A549 (cell line): ENCODE results near the gene PTPN22. TPM values are rescaled to one million over a fixed set of nuclear protein-coding genes. Genes with fewer than 3 reads are reported as not detected.

Experiments
- ATAC-seq, 2 experiments: fragments of 200-7000 bp in 1 of 2; fragments of >200 bp in 1 of 2; cut with Nextera tagmentation in 1 of 2; cut with Tn5 transposase in 1 of 2; 3 replicates each; pipeline versions ENCODE4 v1.8.0 to v1.9.1; 2018 to 2020; ENCODE audit warnings: mild to moderate bottlenecking in 1 of 2, moderate library complexity in 1 of 2
- CTCF ChIA-PET: fragments of 300-600 bp; sonication (Branson Sonifier 250); formaldehyde crosslinking; extraction: SDS; loops from one replicate; lab custom pipeline; 2021; ENCODE audit warnings: antibody characterized with exemption, inconsistent platforms; lab: Yijun Ruan, JAX
- POLR2A ChIA-PET: fragments of 350-600 bp; formaldehyde crosslinking; extraction: SDS; loops from one replicate; lab custom pipeline; 2021; ENCODE audit warnings: antibody characterized with exemption, inconsistent platforms; lab: Yijun Ruan, JAX
- DNase-seq, 2 experiments: peaks; one replicate each; pipeline versions ENCODE4 v3.0.0 to v3.0.0-alpha.2; 2011 to 2016; ENCODE audit warnings: low read depth in 1 of 2, low spot score in 1 of 2
- FAIRE-seq: peaks from 2 replicates; lab custom pipeline; 2011; peaks lifted over from hg19 to GRCh38; lab: Jason Lieb, UNC
- H3K27ac ChIP-seq, 2 experiments: fragments of >200 bp; sonication (Bioruptor Twin); formaldehyde crosslinking; 3 replicates each; pipeline ENCODE4 v1.5.1; 2016 to 2017
- H3K4me1 ChIP-seq: fragments of >200 bp; sonication (Bioruptor Twin); formaldehyde crosslinking; 3 replicates; pipeline ENCODE4 v1.6.1; 2016
- H3K4me2 ChIP-seq: fragments of >200 bp; sonication (Bioruptor Twin); formaldehyde crosslinking; 3 replicates; pipeline ENCODE4 v1.6.1; 2016
- H3K4me3 ChIP-seq: fragments of >200 bp; sonication (Bioruptor Twin); formaldehyde crosslinking; 3 replicates; pipeline ENCODE4 v1.5.1; 2016
- H3K9me3 ChIP-seq: fragments of >200 bp; sonication (Bioruptor Twin); formaldehyde crosslinking; 3 replicates; pipeline ENCODE4 v1.6.1; 2016
- BHLHE40 ChIP-seq: IDR thresholded peaks from 2 replicates; pipeline ENCODE4 v1.6.1; 2012; ENCODE audit warnings: low read depth, low read length, inconsistent platforms
- CBX2 ChIP-seq: fragments of 200-600 bp; sonication (generic); IDR thresholded peaks from 2 replicates; pipeline ENCODE4 v1.6.1; 2016; ENCODE audit warnings: low read depth, mild to moderate bottlenecking, borderline replicate concordance
- CBX8 ChIP-seq: fragments of 200-600 bp; sonication (generic); IDR thresholded peaks from 2 replicates; pipeline ENCODE4 v1.6.1; 2016
- EHF ChIP-seq: fragments of 250-450 bp; sonication (Bioruptor Pico); IDR thresholded peaks from 2 replicates; pipeline ENCODE4 v1.5.0; 2020; ENCODE audit warnings: mild to moderate bottlenecking
- EP300 ChIP-seq, 2 experiments: fragments of >200 bp; sonication (Bioruptor Twin); formaldehyde crosslinking; IDR thresholded peaks; 2 replicates in 1 of 2; 3 replicates in 1 of 2; pipeline ENCODE4 v1.6.1; 2016 to 2017
- ESRRA ChIP-seq: fragments of 150-350 bp; IDR thresholded peaks from 2 replicates; pipeline ENCODE4 v1.6.1; 2014; ENCODE audit warnings: mild to moderate bottlenecking, low read length, borderline replicate concordance
- FOSL2 ChIP-seq, 2 experiments: fragments of 450-650 bp in 1 of 2; fragments of >200 bp in 1 of 2; sonication (Bioruptor Twin) in 1 of 2; formaldehyde crosslinking; IDR thresholded peaks; 2 replicates each; pipeline versions ENCODE4 v1.5.0 to v1.6.1; 2016 to 2020; ENCODE audit warnings: mild to moderate bottlenecking in 1 of 2, moderate library complexity in 1 of 2
- HDAC2 ChIP-seq: fragments of 200-600 bp; sonication (generic); IDR thresholded peaks from 2 replicates; pipeline ENCODE4 v1.6.1; 2016
- JUNB ChIP-seq: fragments of >200 bp; sonication (Bioruptor Twin); formaldehyde crosslinking; IDR thresholded peaks from 2 replicates; pipeline ENCODE4 v1.6.1; 2016
- MAFK ChIP-seq: fragments of 450-650 bp; IDR thresholded peaks from 2 replicates; pipeline ENCODE4 v1.6.1; 2014; ENCODE audit not compliant: partially characterized antibody
- MYC ChIP-seq: IDR thresholded peaks from 2 replicates; pipeline ENCODE4 v1.6.1; 2012; ENCODE audit warnings: mild to moderate bottlenecking, inconsistent platforms, low read length, improper control_type of control experiment, borderline replicate concordance
- PBX3 ChIP-seq: IDR thresholded peaks from 2 replicates; pipeline ENCODE4 v1.6.1; 2012
- PHF8 ChIP-seq: fragments of 200-600 bp; sonication (generic); IDR thresholded peaks from 2 replicates; pipeline ENCODE4 v1.6.1; 2016; ENCODE audit warnings: low read depth, mild to moderate bottlenecking, antibody characterized with exemption, moderate library complexity, borderline replicate concordance
- POLR2A ChIP-seq: IDR thresholded peaks from 2 replicates; pipeline ENCODE4 v1.6.1; 2012; ENCODE audit warnings: mild to moderate bottlenecking, low read length
- POLR2AphosphoS2 ChIP-seq: conservative IDR thresholded peaks from 2 replicates; pipeline ENCODE4 v1.6.1; 2012; ENCODE audit warnings: low read length, improper control_type of control experiment, inconsistent platforms
- RARB ChIP-seq: fragments of 250-450 bp; sonication (Bioruptor Pico); IDR thresholded peaks from 2 replicates; pipeline ENCODE4 v1.8.0; 2021; ENCODE audit warnings: mild to moderate bottlenecking, moderate library complexity
- RCOR1 ChIP-seq: fragments of 150-350 bp; IDR thresholded peaks from 2 replicates; pipeline ENCODE4 v1.6.1; 2014; ENCODE audit warnings: antibody characterized with exemption, low read length, low read depth
- RFX5 ChIP-seq: fragments of 450-650 bp; IDR thresholded peaks from 2 replicates; pipeline ENCODE4 v1.7.1; 2014; ENCODE audit warnings: antibody characterized with exemption, mild to moderate bottlenecking, moderate library complexity
- SMC3 ChIP-seq: fragments of >200 bp; sonication (Bioruptor Twin); formaldehyde crosslinking; IDR thresholded peaks from 3 replicates; pipeline ENCODE4 v1.6.1; 2018; ENCODE audit warnings: inconsistent platforms
- SREBF2 ChIP-seq: fragments of 450-650 bp; IDR thresholded peaks from 2 replicates; pipeline ENCODE4 v1.6.1; 2014; ENCODE audit warnings: mild to moderate bottlenecking, moderate library complexity
- TFCP2L1 ChIP-seq: fragments of 250-450 bp; sonication (Bioruptor Pico); IDR thresholded peaks from 2 replicates; pipeline ENCODE4 v1.5.0; 2021; ENCODE audit warnings: mild to moderate bottlenecking
- ZC3H11A ChIP-seq: fragments of 450-650 bp; IDR thresholded peaks from 2 replicates; pipeline ENCODE4 v1.6.1; 2014; ENCODE audit warnings: antibody characterized with exemption, mild to moderate bottlenecking
- ZNF302 ChIP-seq: fragments of 250-450 bp; sonication (Bioruptor Pico); IDR thresholded peaks from 2 replicates; pipeline ENCODE4 v1.9.0; 2021; ENCODE audit warnings: inconsistent platforms, mild to moderate bottlenecking, moderate library complexity
- WGBS: methylation state at CpG from one replicate; pipeline ENCODE4 v1.1.6; 2017; ENCODE audit errors: missing lambda C conversion rate; 5-methylcytosine and 5-hydroxymethylcytosine counted together
- polyA plus RNA-seq, 4 experiments: library from polyadenylated mRNA; depleted of rRNA in 3 of 4; stranded (reverse); fragments of >200 nt; fragmentation: RNase III in 1 of 4; extraction: RNeasy Plus Mini Kit Qiagen cat#74134 plus additional on column Dnase treatment in 1 of 4; gene quantifications; 2 replicates in 3 of 4; 3 replicates in 1 of 4; pipeline ENCODE4 v1.2.3, GENCODE V29; 2011 to 2017
- TF ChIP-seq, protein P1 (sequence below): IDR thresholded peaks from 2 replicates; pipeline ENCODE4 v1.6.1; 2012; ENCODE audit warnings: low read depth, borderline replicate concordance
- TF ChIP-seq, protein P2 (sequence below): fragments of 250-450 bp; sonication (Bioruptor Pico); IDR thresholded peaks from 2 replicates; pipeline ENCODE4 v1.5.0; 2021; ENCODE audit warnings: mild to moderate bottlenecking, moderate library complexity, borderline replicate concordance

PTPN22 gene
- polyA plus RNA-seq, 2 of the 4 experiments (the other 2 are of a cell fraction) = not detected

DNA sequence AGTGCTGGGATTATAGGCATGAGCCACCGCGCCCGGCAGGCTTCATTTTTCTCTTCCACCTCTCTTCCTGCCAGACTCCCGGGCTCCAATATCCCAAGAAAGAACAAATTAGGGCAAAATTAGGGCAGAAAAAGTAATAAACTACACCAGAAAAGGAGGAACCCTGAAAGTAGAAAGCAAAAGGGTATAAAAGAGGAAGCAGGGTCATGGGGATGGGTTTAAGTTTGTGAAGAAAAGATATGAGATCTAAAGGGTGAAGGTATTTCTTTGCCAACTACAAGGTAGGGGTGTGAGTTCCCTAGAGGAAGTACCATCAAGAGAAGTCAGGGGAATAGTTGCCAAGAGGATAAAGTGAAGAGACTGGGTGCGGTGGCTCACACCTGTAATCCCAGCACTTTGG is 9.9 kb downstream of the PTPN22 start:
- ChIA-PET CTCF (no interaction called here), POLR2A (no interaction called here)
- DNase-seq (no peak), FAIRE-seq (no peak), ATAC-seq (no peak)
- no peak for TF ChIP-seq RARB (CRISPR knock-in tag)
- no peak for TF ChIP-seq EP300 (IDR thresholded peaks at IDR 0.05)
- TF ChIP-seq PBX3 = no peak
- TF ChIP-seq HDAC2 = no peak
- no peak for TF ChIP-seq EHF (CRISPR knock-in tag)
- TF ChIP-seq ESRRA = no peak
- no peak for TF ChIP-seq FOSL2 (IDR thresholded peaks at IDR 0.05)
- no peak for TF ChIP-seq FOSL2 (CRISPR knock-in tag; IDR thresholded peaks at IDR 0.05)
- 79% methylated on average over 5 of the region's 5 CpGs for WGBS
- Histone ChIP-seq H3K4me2 (no peak overlapping the region), H3K9me3 (no peaks in the 10 kb centered on the region), H3K4me3 (no peak overlapping the region), H3K4me1 (peaks cover 8% of the 10 kb centered on the region; the same call in 1 of the 3 replicates), H3K27ac (no peak overlapping the region)

- DNase-seq = no peak
- Histone ChIP-seq H3K9me3 (no peaks in the 10 kb centered on the region), H3K4me3 (no peak overlapping the region), H3K4me2 (0 out of 3 replicates have a peak overlapping the region, but pooled peaks have one; percentile 20), H3K4me1 (peaks cover 8% of the 10 kb centered on the region; the same call in 1 of the 3 replicates), H3K27ac (no peak overlapping the region)
- CTCF ChIA-PET = interaction anchor here (1.0 kb wide), 1 partner anchor 14 kb away, joined by 3 read pairs; no protein-coding TSS in a partner anchor
- POLR2A ChIA-PET = no interaction called here
- WGBS = 56% methylated on average over 3 of the region's 3 CpGs
- TF ChIP-seq MYC = no peak
- TF ChIP-seq, protein P1, sequence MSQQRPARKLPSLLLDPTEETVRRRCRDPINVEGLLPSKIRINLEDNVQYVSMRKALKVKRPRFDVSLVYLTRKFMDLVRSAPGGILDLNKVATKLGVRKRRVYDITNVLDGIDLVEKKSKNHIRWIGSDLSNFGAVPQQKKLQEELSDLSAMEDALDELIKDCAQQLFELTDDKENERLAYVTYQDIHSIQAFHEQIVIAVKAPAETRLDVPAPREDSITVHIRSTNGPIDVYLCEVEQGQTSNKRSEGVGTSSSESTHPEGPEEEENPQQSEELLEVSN = no peak
- TF ChIP-seq MAFK = no peak
- no peak for TF ChIP-seq CBX2
- FAIRE-seq = no peak
- no peak for ATAC-seq
Measured at GRCh38 chr1:113860891-113861290, 10.6 kb downstream of the PTPN22 start.

DNA sequence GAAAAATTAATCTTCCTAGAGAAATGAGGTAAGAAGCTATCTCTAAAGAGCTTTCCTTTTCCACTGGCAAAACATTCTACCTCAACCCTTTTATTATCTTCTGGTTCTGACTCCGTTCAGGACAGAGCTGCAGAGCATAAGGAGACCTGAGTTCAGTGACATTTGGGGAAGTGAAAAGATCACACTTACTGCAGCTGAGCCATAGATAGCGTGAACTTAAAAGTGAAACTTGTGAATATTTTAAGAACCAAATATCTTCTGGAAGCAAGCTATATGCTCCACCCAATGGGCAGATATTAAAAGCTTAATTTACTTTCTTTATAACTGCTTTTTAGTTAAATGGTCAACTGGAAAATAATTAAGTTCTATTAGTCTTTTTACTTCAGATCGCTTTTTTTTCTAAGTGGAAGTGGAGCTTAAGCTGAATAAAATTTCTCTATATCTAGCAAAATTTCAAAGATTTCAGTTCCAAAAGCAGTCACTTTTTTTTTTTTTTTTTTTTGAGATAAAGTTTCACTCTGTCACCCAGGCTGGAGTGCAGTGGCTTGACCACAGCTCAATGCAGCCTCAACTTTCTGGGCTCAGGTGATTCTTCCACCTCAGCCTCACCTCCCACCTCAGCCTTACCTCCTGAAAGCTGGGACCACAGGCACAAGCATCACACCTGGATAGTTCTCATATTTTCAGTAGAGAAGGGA is 11.9 kb downstream of the PTPN22 start:
- no peak for FAIRE-seq
- H3K4me3 ChIP-seq = no peak overlapping the region
- no peak for DNase-seq
- H3K4me2 ChIP-seq = no peak overlapping the region
- TF ChIP-seq PHF8 (no peak), JUNB (no peak), MYC (no peak), TFCP2L1 (CRISPR knock-in tag) (no peak), POLR2AphosphoS2 (no peak), SREBF2 (no peak), RFX5 (no peak), SMC3 (no peak), CBX8 (no peak), ZC3H11A (no peak), BHLHE40 (no peak), ZNF302 (no peak), EP300 (IDR thresholded peaks at IDR 0.05) (no peak), RCOR1 (no peak), POLR2A (no peak), PBX3 (no peak), CBX2 (no peak)
- TF ChIP-seq, protein P2, sequence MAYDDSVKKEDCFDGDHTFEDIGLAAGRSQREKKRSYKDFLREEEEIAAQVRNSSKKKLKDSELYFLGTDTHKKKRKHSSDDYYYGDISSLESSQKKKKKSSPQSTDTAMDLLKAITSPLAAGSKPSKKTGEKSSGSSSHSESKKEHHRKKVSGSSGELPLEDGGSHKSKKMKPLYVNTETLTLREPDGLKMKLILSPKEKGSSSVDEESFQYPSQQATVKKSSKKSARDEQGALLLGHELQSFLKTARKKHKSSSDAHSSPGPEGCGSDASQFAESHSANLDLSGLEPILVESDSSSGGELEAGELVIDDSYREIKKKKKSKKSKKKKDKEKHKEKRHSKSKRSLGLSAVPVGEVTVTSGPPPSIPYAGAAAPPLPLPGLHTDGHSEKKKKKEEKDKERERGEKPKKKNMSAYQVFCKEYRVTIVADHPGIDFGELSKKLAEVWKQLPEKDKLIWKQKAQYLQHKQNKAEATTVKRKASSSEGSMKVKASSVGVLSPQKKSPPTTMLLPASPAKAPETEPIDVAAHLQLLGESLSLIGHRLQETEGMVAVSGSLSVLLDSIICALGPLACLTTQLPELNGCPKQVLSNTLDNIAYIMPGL (CRISPR knock-in tag) = no peak
- TF ChIP-seq, protein P1 = no peak
- no peaks in the 10 kb centered on the region for H3K9me3 ChIP-seq
- H3K4me1 ChIP-seq = peaks cover 8% of the 10 kb centered on the region; the same call in 1 of the 3 replicates
- no peak overlapping the region for H3K27ac ChIP-seq
- 79% methylated on average over 3 of the region's 3 CpGs for WGBS
- POLR2A ChIA-PET = no interaction called here
- no peak for ATAC-seq
- CTCF ChIA-PET = interaction anchor here (1.0 kb wide), 1 partner anchor 15 kb away, joined by 3 read pairs; no protein-coding TSS in a partner anchor
